ENCODE data around the gene PRPSAP1. TPM values are rescaled to one million over a fixed set of nuclear protein-coding genes. Genes with fewer than 3 reads are reported as not detected.

The PRPSAP1 gene
- total RNA-seq, 4 donors from 2014 or later, result 10.2 to 23.4 (median 15.9) TPM

GRCh38 chr17:76273445-76274111 is 80.1 kb downstream of the PRPSAP1 start:
- in situ Hi-C loops (cut with MboI; ENCODE audit: low sequenced_read_pairs in 4 of 4) (no loop called here), intact Hi-C loops (cut with DNase I; ENCODE audit: low total_unique reads) (no loop called here)
- TF ChIP-seq POLR2A (IDR thresholded peaks at IDR 0.05), result no peak
- Histone ChIP-seq H3K27ac (peak overlapping the region; percentile 90 to 98 (median 95)), H3K4me3 (no peak overlapping the region), H3K27me3 (no peaks in the 10 kb centered on the region), H3K9me3 (no peaks in the 10 kb centered on the region), H3K36me3 (no peaks in the 10 kb centered on the region), H3K4me1 (peaks cover 40 to 45% of the 10 kb centered on the region in 2 donors)
- ATAC-seq (no peak), DNase-seq (no peak)

DNA sequence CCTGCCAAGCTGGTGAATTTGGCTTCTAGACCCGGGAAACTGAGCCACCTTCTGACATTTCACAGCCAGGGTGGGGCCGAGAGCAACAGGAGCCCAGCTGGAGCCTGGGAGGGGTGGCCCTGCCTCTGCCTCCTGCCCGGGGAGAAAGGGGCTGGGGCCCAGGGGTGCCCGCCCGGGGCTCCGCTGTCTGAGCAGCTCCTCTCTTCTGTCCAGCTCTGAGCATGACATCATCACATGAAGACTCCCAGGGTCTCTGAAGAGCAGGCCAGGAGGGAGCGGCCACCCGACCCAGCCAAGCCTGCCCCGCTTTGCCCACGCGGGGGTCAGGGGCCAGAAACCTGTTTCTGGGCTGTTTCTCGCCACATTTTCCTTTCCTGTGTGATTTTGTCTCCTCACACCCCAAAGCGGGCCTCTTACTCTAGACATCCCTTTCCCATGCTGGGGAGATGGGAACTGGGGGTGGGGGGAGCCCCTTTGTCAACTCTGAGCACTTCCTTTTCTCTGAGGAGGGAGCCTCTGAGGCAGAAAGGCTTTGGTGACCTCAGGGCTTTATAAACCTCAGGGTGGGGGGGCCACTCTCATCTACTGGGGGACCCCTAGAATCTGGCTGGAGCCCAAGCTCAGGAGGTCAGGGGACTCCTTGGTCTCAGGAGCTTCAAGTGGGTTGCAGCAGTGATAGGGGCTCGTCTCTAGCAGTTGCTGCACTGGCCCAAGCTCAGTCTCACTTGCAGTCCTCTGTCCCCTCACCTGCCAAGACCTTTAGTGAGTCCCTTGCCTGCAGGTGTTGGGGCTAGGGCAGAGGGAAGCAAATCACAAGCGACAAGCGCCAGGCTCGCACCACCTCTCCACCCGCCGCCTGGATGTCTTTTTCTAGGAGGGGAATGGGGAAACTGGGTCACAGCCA is 80.9 kb downstream of the PRPSAP1 start:
- H3K27ac ChIP-seq, result peak overlapping the region; percentile 90 to 98 (median 95)
- no peaks in the 10 kb centered on the region for H3K9me3 ChIP-seq
- DNase-seq, result peak in 1 of 2 donors; percentile 64
- intact Hi-C loops (cut with DNase I; ENCODE audit: low total_unique reads), result no loop called here
- in situ Hi-C loops (cut with MboI; ENCODE audit: low sequenced_read_pairs in 4 of 4), result no loop called here
- peaks cover 48 to 53% of the 10 kb centered on the region in 2 donors for H3K4me1 ChIP-seq
- H3K4me3 ChIP-seq, result peak overlapping the region in 2 of 4 donors; percentile 37 to 41
- TF ChIP-seq, protein P1, sequence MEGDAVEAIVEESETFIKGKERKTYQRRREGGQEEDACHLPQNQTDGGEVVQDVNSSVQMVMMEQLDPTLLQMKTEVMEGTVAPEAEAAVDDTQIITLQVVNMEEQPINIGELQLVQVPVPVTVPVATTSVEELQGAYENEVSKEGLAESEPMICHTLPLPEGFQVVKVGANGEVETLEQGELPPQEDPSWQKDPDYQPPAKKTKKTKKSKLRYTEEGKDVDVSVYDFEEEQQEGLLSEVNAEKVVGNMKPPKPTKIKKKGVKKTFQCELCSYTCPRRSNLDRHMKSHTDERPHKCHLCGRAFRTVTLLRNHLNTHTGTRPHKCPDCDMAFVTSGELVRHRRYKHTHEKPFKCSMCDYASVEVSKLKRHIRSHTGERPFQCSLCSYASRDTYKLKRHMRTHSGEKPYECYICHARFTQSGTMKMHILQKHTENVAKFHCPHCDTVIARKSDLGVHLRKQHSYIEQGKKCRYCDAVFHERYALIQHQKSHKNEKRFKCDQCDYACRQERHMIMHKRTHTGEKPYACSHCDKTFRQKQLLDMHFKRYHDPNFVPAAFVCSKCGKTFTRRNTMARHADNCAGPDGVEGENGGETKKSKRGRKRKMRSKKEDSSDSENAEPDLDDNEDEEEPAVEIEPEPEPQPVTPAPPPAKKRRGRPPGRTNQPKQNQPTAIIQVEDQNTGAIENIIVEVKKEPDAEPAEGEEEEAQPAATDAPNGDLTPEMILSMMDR (IDR thresholded peaks at IDR 0.05 in 4 of 5, conservative IDR thresholded peaks at IDR 0.05 in 1 of 5), result no peak
- no peak for TF ChIP-seq POLR2A (IDR thresholded peaks at IDR 0.05)
- no peak for ATAC-seq
- no peaks in the 10 kb centered on the region for H3K27me3 ChIP-seq
- no peaks in the 10 kb centered on the region for H3K36me3 ChIP-seq

DNA sequence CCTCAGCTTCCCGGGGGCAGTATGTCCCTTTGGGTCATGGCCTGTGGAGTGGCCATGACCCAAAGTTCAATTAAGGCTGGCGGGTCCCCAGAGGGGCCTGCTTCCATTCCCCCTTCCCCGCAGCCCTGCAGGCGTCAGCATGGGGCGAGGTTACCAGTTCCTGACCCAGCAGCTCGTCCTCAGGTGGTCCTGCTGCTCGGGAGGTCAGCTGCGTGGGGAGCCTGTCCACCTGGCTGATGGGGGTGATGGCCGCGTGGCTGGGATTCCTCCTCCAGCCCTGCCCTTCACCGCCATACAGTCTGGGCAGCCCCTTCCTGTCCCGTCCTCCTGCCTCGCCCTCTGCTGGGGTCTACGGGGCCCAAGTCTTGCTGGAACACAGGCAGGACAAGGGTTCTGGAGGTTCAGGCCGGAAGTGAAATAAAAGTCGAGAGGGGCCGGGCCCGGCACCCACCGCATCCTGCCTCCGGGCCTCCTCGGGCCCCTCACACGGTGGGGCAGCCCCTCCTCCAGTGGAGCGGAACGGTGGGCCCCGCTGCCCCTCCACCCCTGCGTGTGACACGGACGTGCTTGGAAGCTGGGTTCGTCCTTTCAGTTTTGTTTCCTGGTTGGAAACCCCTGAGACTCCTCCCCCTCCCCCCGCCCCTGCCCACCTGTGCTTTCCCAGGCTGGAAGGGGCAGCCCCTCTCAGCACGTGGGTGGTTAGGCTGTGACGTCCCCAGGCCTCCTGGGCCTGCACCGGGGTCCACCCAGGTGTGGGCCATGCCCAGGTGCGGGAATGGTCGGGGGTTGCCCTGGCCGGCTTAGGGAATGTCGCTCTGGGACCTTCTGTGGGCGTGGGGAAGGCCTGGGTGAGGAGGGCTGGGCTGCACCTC is 81.8 kb downstream of the PRPSAP1 start:
- no peak for ATAC-seq
- H3K27me3 ChIP-seq, result no peaks in the 10 kb centered on the region
- H3K9me3 ChIP-seq, result no peaks in the 10 kb centered on the region
- peak overlapping the region; percentile 90 to 98 (median 95) for H3K27ac ChIP-seq
- no peaks in the 10 kb centered on the region for H3K36me3 ChIP-seq
- DNase-seq, result no peak
- peak overlapping the region; percentile 2 to 41 (median 26) for H3K4me3 ChIP-seq
- intact Hi-C loops (cut with DNase I; ENCODE audit: low total_unique reads) (no loop called here), in situ Hi-C loops (cut with MboI; ENCODE audit: low sequenced_read_pairs in 4 of 4) (no loop called here)
- H3K4me1 ChIP-seq, result peaks cover 57 to 61% of the 10 kb centered on the region in 2 donors
- TF ChIP-seq, protein P1 (IDR thresholded peaks at IDR 0.05 in 4 of 5, conservative IDR thresholded peaks at IDR 0.05 in 1 of 5), result no peak
- TF ChIP-seq POLR2A (IDR thresholded peaks at IDR 0.05), result no peak

DNA sequence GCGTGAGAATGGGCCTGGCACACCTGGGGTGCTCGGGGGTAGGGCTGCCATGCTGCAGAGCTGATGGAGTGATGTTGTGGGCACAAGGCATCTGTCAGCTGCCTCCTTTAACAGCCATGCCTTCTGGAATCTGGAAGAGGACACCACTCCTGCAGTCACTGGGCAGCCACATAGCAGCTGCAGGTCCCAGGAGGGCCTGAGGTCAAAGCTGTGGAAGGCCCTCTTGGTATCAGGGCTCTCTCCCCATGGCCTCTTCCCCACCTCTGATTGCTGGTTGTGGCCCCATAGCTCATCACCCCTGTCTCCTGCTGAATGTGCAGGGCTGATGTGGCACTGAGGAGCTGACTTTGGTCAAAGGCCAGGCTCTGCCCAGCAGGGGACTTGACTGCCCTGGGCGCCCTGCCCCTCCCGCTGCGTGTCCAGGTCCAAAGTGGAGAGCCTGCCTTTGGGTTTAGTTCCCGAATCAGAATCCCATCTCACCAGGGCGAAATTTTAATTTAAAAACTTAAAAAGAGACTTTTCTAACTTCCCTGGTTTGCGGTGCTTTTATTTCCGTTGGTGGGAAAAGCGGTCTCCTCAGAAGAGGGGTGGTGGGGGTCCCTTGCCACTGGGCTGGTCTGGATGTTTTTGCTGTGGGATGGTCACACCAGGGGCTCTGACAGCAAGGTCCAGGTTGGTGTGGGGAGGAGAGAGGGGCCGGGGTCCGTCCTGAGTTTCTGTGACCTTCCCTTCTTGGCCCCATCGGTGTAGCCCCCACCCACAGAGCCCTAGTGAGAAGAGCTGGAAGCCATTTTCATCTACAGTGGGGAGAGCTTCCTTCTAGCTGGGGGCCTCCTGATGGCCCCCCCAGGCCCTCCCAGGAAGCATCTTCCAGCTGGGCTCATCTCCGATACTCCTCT is 82.7 kb downstream of the PRPSAP1 start:
- ATAC-seq, result peak; percentile 18 to 34
- Histone ChIP-seq H3K9me3 (no peaks in the 10 kb centered on the region), H3K4me3 (peak overlapping the region in 1 of 4 donors; percentile 41), H3K4me1 (peaks cover 63 to 64% of the 10 kb centered on the region in 2 donors), H3K27me3 (no peaks in the 10 kb centered on the region), H3K36me3 (no peaks in the 10 kb centered on the region), H3K27ac (peak overlapping the region; percentile 90 to 98 (median 95))
- DNase-seq, result peak in 1 of 2 donors; percentile 79
- intact Hi-C loops (cut with DNase I; ENCODE audit: low total_unique reads), result no loop called here
- TF ChIP-seq, protein P1 (IDR thresholded peaks at IDR 0.05 in 4 of 5, conservative IDR thresholded peaks at IDR 0.05 in 1 of 5), result no peak
- peak; percentile 40 to 45 for TF ChIP-seq POLR2A (IDR thresholded peaks at IDR 0.05)
- in situ Hi-C loops (cut with MboI; ENCODE audit: low sequenced_read_pairs in 4 of 4), result no loop called here
